ENCODE measurements around the gene AMPD2.

GRCh38 chr1:109639063-109639840 lies 19.6 kb downstream of the AMPD2 start:
- TF ChIP-seq POLR2A (IDR thresholded peaks at IDR 0.05; ENCODE audit: low read depth, low read length) (no peak), CTCF (IDR thresholded peaks at IDR 0.05; ENCODE audit: extremely low read depth in 1 of 2, insufficient read depth in 1 of 2, low read depth in 1 of 2, low read length in 2 of 2) (no peak), EZH2 (IDR thresholded peaks at IDR 0.05; ENCODE audit: borderline replicate concordance, low read depth, low read length, severe bottlenecking) (no peak), POLR2AphosphoS5 (IDR thresholded peaks at IDR 0.05; ENCODE audit: insufficient read depth, low read depth, low read length) (no peak), MYC (IDR thresholded peaks at IDR 0.05; ENCODE audit: low read depth, low read length) (no peak), JUN (IDR thresholded peaks at IDR 0.05; ENCODE audit: borderline replicate concordance, insufficient read depth, insufficient read length, low read depth) (no peak)
